ENCODE data around the gene IQCM.

The IQCM gene, protein sequence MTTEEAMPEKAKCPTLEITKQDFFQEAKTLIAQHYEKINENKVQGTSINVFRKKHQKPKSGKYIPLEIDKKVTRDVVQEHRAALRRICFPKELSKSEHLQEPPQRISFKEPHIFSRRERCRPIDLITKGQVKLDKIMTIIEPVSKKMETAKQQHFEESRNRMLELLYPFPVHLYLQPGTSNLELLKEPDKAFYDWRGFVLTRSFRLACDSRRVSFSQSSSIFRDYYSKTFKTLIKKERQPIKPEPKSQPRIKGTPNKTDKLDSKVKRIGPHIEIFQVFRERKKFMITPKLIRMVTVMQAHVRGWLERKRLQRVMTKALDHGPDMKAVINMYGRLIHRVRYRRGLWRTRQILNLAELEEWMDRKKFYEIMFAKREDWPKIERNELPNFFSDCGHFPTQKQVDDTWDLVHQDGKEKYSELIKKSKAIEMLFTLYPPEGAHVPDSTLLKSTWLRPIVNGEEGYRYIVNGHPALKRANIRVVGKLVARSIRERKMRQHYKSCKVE

GRCh38 chr4:149815743-149816142, at the start of gene IQCM:
Gene IQCM, minus strand, starts transcription at chr4:149815843. Its CDS starts 73,152 bp downstream, at chr4:149742691.
- in situ Hi-C loops (cut with MboI; ENCODE audit: low sequenced_read_pairs) = no loop called here

- in situ Hi-C loops (cut with MboI; ENCODE audit: low sequenced_read_pairs) = no loop called here
Observed at GRCh38 chr4:149857446-149857845, 41.8 kb upstream of the IQCM start.

- in situ Hi-C loops (cut with MboI; ENCODE audit: low sequenced_read_pairs) = no loop called here
Observed at GRCh38 chr4:149845743-149846142, 30.1 kb upstream of the IQCM start.

- in situ Hi-C loops (cut with MboI; ENCODE audit: low sequenced_read_pairs) = no loop called here
Observed at GRCh38 chr4:149841686-149842085, 26.0 kb upstream of the IQCM start.

- in situ Hi-C loops (cut with MboI; ENCODE audit: low sequenced_read_pairs) = no loop called here
Observed at GRCh38 chr4:149838036-149838435, 22.4 kb upstream of the IQCM start.

GRCh38 chr4:149836546-149836945, 20.9 kb upstream of the IQCM start:
- in situ Hi-C loops (cut with MboI; ENCODE audit: low sequenced_read_pairs) = no loop called here

GRCh38 chr4:149835280-149835679, 19.6 kb upstream of the IQCM start:
- in situ Hi-C loops (cut with MboI; ENCODE audit: low sequenced_read_pairs) = no loop called here

DNA sequence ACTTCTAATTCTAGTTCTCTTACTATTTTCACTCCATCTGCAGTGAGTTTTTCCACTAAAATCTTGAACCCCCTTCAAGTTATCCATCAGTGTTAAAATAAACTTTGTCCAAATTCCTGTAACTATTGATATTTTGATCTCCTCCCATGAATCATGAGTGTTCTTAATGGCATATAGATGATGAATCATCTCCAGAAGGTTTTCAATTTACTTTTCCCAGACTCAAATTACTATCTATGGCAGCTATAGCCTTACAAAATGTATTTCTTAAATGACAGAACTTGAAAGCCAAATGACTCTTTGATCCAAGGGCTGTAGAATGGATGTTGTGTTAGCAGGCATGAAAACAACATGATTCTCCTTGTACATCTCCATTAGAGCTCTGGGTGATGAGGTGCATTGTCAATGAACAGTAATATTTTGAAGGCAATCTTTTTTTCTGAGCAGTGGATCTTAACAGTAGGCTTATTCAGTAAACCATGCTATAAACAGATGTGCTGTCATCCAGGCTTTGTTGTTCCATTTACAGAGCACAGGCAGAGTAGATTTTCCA, 16.1 kb upstream of the IQCM start:
- in situ Hi-C loops (cut with MboI; ENCODE audit: low sequenced_read_pairs) = no loop called here

GRCh38 chr4:149830823-149831222, 15.2 kb upstream of the IQCM start:
- in situ Hi-C loops (cut with MboI; ENCODE audit: low sequenced_read_pairs) = no loop called here

- in situ Hi-C loops (cut with MboI; ENCODE audit: low sequenced_read_pairs) = no loop called here
Observed at GRCh38 chr4:149825336-149825735, 9.7 kb upstream of the IQCM start.

DNA sequence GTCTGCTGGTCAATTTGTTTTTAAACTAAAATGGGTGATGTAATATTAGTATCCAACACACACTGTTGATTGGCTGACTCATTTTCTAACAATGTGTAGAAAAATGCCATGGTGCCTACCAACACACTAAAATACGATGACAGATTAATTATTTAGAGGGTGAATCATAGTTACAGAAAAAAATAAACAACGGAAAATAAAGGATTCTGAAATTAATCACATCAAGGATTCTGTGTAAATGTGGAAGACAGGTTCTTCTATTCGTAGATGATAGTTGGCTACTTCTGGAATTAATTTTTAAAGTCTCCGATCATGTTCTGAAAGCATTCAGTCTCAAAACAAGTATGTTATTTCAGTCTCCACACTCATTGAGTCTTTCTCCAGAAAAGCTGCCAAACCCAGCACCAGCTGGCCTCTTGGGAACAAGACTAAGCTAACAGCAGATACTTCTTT, 8.2 kb upstream of the IQCM start:
- in situ Hi-C loops (cut with MboI; ENCODE audit: low sequenced_read_pairs) = no loop called here

DNA sequence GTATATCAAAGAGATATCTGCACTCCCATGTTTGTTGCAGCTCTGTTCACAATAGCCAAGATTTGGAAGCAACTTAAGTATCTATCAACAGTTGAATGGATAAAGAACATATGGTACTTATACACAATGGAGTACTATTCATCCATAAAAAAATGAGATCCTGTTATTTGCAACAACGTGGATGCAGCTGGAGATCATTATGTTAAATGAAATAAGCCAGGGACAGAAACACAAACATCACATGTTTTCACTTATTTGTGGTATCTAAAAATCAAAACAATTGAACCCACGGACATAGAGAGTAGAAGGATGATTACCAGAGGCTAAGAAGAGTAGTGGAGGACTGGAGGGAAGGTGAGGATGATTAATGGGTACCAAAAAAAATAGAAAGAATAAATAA, 14.2 kb downstream of the IQCM start:
- in situ Hi-C loops (cut with MboI; ENCODE audit: low sequenced_read_pairs) = no loop called here

- in situ Hi-C loops (cut with MboI; ENCODE audit: low sequenced_read_pairs) = no loop called here
Observed at GRCh38 chr4:149799546-149799945, 16.1 kb downstream of the IQCM start.

DNA sequence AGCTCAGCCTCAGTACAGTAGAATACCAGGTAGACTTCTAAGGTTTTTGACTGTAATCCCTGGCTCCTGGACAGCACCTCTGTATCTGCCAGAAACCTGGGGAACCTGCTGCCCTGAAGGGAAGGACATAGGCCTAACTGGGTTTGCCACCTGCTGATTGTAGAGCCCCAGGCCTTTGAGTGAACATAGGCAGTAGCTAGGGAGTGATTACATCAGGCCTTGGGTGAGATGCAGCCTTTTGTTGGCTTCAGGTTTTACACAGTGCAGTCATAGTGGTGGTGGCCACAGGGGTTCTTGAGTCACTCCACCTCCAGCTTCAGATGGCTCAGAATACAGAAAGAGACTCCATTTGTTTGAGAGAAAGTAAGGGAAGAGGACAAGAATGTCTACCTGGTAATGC, 19.3 kb downstream of the IQCM start:
- in situ Hi-C loops (cut with MboI; ENCODE audit: low sequenced_read_pairs) = no loop called here

DNA sequence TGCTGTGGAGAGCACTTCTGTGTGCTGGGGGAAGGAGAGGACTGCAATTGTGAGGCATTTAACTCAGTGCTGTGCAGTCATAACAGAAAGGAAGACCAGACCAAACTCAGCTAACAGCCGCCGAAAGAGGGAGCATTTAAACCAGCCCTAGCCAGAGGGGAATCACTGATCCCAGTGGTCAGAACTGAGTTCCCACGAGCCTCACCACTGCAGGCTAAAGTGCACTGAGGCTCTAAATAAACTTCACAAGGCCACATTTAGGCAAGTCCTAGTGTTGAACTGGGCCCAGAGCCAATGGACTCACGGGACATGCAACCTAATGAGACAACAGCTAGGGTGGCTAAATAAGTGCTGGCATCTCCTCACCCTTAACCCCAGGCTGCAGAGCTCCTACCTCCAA, 20.4 kb downstream of the IQCM start:
- in situ Hi-C loops (cut with MboI; ENCODE audit: low sequenced_read_pairs) = no loop called here

- in situ Hi-C loops (cut with MboI; ENCODE audit: low sequenced_read_pairs) = no loop called here
Observed at GRCh38 chr4:149794352-149794751, 21.3 kb downstream of the IQCM start.

GRCh38 chr4:149793459-149793858, 22.2 kb downstream of the IQCM start:
- in situ Hi-C loops (cut with MboI; ENCODE audit: low sequenced_read_pairs) = no loop called here

- in situ Hi-C loops (cut with MboI; ENCODE audit: low sequenced_read_pairs) = no loop called here
Observed at GRCh38 chr4:149791851-149792250, 23.8 kb downstream of the IQCM start.

DNA sequence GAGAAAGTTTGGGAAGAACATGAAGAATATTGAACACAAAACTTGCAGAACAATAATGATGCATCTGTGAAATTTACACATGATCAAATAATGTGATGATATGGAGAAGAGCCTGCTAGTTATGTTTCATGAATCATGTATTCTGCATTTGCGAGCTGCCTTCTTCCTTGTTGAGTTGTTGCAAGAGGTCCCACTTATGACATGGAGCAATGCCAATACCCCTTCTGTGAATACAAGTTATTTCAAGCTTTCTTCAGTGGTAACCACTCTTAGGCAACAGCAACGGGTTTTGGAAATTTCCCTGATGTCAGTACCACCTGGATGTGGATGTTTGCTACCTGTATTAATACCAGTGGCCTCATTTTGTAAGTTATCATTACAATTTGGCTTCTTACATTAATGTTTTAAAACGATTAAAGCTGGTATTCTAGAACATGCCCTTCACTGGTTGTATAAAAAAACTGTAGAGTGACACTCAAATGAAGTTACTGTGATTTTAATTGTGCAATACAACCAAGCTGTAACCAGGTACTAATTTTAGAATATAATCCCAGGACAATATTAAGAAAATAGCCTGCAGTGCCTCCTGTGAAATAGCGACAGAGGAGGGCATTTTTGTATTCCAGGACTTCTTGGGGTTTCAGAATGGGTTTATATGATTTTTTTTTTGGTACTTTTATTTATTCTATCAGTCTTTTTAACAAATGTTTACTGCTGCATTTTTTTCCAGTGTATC, 25.3 kb downstream of the IQCM start:
- in situ Hi-C loops (cut with MboI; ENCODE audit: low sequenced_read_pairs) = no loop called here

GRCh38 chr4:149788300-149788699, 27.3 kb downstream of the IQCM start:
- in situ Hi-C loops (cut with MboI; ENCODE audit: low sequenced_read_pairs) = no loop called here

DNA sequence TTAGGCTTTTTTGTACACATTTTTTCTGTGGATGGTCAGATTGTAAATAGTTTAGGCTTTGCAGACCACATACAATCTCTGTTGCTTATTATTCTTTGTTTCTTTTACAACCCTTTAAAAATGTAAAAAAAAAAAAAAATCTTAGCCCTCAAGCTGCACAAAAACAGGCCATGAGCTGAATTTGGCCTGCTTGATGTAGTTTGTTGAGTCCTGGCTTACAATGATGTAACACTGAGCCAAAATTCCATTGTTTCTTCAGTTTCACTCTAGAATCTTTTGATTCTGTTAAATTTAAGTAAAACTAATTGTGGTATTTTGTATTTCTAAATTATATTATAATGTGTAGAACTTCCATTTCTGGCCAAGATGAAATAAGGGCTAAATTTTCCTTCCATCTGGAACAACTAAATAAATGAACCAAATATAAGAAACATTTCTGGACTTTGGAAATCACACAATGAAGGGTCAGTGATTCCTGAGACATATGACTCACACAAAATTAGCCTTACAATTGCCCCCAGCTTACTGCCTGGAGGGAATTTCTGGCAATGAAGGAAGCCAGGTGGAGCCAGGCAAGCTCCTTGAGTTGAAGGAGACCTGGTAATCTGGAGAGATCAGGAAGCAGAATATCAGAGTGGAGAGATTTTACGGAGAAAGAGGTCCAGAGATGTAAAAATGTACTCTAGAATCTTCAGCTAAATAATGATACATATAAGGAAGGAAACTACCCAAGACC, 29.8 kb downstream of the IQCM start:
- in situ Hi-C loops (cut with MboI; ENCODE audit: low sequenced_read_pairs) = no loop called here
